ENCODE measurements around the gene FAT1. TPM values are rescaled to one million over a fixed set of nuclear protein-coding genes. Genes with fewer than 3 reads are reported as not detected.

Gene FAT1
- total and polyA plus RNA-seq, 2 donors (not counting 3 experiments of a cell fraction or from before 2014, with no cell fraction given) = 9.2 to 9.8 TPM

GRCh38 chr4:186752325-186752724 is 28.7 kb upstream of the FAT1 start:
- no peaks in the 10 kb centered on the region for H3K9me3 ChIP-seq (replicated peaks; ENCODE audit: control insufficient read depth, insufficient read depth, low read length)
- H3K4me2 ChIP-seq (ENCODE audit: insufficient read depth, low read length) = no peak overlapping the region
- no peaks in the 10 kb centered on the region for H3K9me1 ChIP-seq (replicated peaks; ENCODE audit: control insufficient read depth, extremely low read depth, insufficient read depth, low read length)
- H3K4me1 ChIP-seq (ENCODE audit: control insufficient read depth, extremely low read depth, insufficient read depth, low read length) = no peaks in the 10 kb centered on the region
- no TSS peak for BruUV-seq (replicated peaks)
- H4K20me1 ChIP-seq (replicated peaks; ENCODE audit: control insufficient read depth, extremely low read depth, insufficient read depth, low read length) = no peaks in the 10 kb centered on the region
- no peak overlapping the region for H3K9ac ChIP-seq (replicated peaks; ENCODE audit: extremely low read depth, insufficient read depth, low read length)
- intact Hi-C loops (cut with micrococcal nuclease) (no loop called here), dilution Hi-C loops (cut with MboI; ENCODE audit: extremely low pct_ligation_motif_present, low sequenced_read_pairs) (no loop called here)
- CTCF ChIA-PET = interaction anchor here (1.2 kb wide), 1 partner anchor 63 kb away, joined by 3 read pairs; no protein-coding TSS in a partner anchor
- FAIRE-seq = no peak
- no peak overlapping the region for H3K4me3 ChIP-seq (replicated peaks in 1 of 3; ENCODE audit: insufficient read depth in 1 of 3, low read depth in 1 of 3, low read length in 3 of 3)
- H2AFZ ChIP-seq (ENCODE audit: low read depth, low read length) = no peak overlapping the region
- no peak overlapping the region for H3K27ac ChIP-seq (ENCODE audit: insufficient read depth, low read depth, low read length)
- POLR2A ChIA-PET = no interaction called here
- H3K36me3 ChIP-seq (ENCODE audit: control insufficient read depth in 2 of 2, extremely low read depth in 1 of 2, insufficient read depth in 2 of 2, low read length in 2 of 2) = no peaks in the 10 kb centered on the region
- H3K27me3 ChIP-seq (ENCODE audit: control insufficient read depth in 2 of 2, insufficient read depth in 2 of 2, low read length in 2 of 2) = no peaks in the 10 kb centered on the region
- H3K79me2 ChIP-seq (ENCODE audit: control insufficient read depth, insufficient read depth, low read length) = no peaks in the 10 kb centered on the region
- no peak for TF ChIP-seq POLR2A (IDR thresholded peaks at IDR 0.05; ENCODE audit: low read depth, low read length)
- TF ChIP-seq CTCF (IDR thresholded peaks at IDR 0.05; ENCODE audit: extremely low read depth in 1 of 2, insufficient read depth in 1 of 2, low read depth in 1 of 2, low read length in 2 of 2) = no peak
- no peak for TF ChIP-seq POLR2AphosphoS5 (IDR thresholded peaks at IDR 0.05; ENCODE audit: insufficient read depth, low read depth, low read length)
- TF ChIP-seq EZH2 (IDR thresholded peaks at IDR 0.05; ENCODE audit: borderline replicate concordance, low read depth, low read length, severe bottlenecking) = no peak
- no peak for TF ChIP-seq GATA2 (IDR thresholded peaks at IDR 0.05; ENCODE audit: insufficient read depth, insufficient read length, low read depth, low read length)
- TF ChIP-seq MYC (IDR thresholded peaks at IDR 0.05; ENCODE audit: low read depth, low read length) = no peak
- TF ChIP-seq FOS (IDR thresholded peaks at IDR 0.05; ENCODE audit: borderline replicate concordance, insufficient read depth, low read length) = no peak
- no peak for TF ChIP-seq MAX (IDR thresholded peaks at IDR 0.05; ENCODE audit: insufficient read depth, insufficient read length)
- no peak for DNase-seq (ENCODE audit: low read depth, low spot score)
